K562 (cell line): Measurements from ENCODE around the gene TMEM255A. TPM values are rescaled to one million over a fixed set of nuclear protein-coding genes. Genes with fewer than 3 reads are reported as not detected.

Experiments used
- ATAC-seq: fragments of 200-7000 bp; cut with Tn5 transposase; 3 replicates; pipeline ENCODE4 v1.9.1; 2020; ENCODE audit warnings: moderate library complexity
- BruUV-seq: library from RNA; stranded (reverse); fragments of 400-500 nt; replicated peaks from 2 replicates; lab custom pipeline; 2021; lab: Mats Ljungman, UMichigan
- CTCF ChIA-PET: fragments of 300-600 bp; formaldehyde crosslinking; extraction: SDS; loops from one replicate; lab custom pipeline; 2021; ENCODE audit warnings: low intra/inter-chr PET ratio; lab: Yijun Ruan, JAX
- POLR2A ChIA-PET: fragments of 300-600, 350-650 bp; sonication (Branson Sonifier 250); formaldehyde crosslinking; extraction: SDS; loops from one replicate; lab custom pipeline; 2021; ENCODE audit warnings: antibody characterized with exemption, inconsistent platforms; lab: Yijun Ruan, JAX
- DNase-seq, 4 experiments: peaks; one replicate each; pipeline versions ENCODE4 v3.0.0 to v3.0.0-alpha.2; 2011 to 2018; ENCODE audit warnings: low spot score in 3 of 4, mixed read lengths in 3 of 4; ENCODE audit errors: extremely low read depth in 1 of 4
- FAIRE-seq: peaks from 2 replicates; lab custom pipeline; 2011; peaks lifted over from hg19 to GRCh38; lab: Jason Lieb, UNC
- H2AFZ ChIP-seq: 2 replicates; pipeline ENCODE4 v1.6.0; 2011; ENCODE audit warnings: low read depth, low read length, control low read depth, inconsistent platforms
- H3K27ac ChIP-seq: fragments of 200-600 bp; 3 replicates; pipeline ENCODE4 v1.8.0; 2011; ENCODE audit warnings: low read depth, mild to moderate bottlenecking, control low read depth, inconsistent platforms, low read length, moderate library complexity, mixed read lengths; ENCODE audit errors: extremely low read depth
- H3K27me3 ChIP-seq, 2 experiments: fragments of 300-600 bp in 1 of 2; 2 replicates in 1 of 2; 3 replicates in 1 of 2; pipeline versions ENCODE4 v1.6.0 to v1.8.0; 2011; ENCODE audit warnings: inconsistent platforms in 2 of 2, low read length in 2 of 2, mild to moderate bottlenecking in 1 of 2, mixed read lengths in 1 of 2, moderate library complexity in 1 of 2; ENCODE audit not compliant: control insufficient read depth in 2 of 2, insufficient read depth in 2 of 2
- H3K36me3 ChIP-seq: fragments of 300-600 bp; 3 replicates; pipeline ENCODE4 v1.8.0; 2011; ENCODE audit warnings: mild to moderate bottlenecking, low read length, inconsistent platforms; ENCODE audit not compliant: control insufficient read depth, insufficient read depth
- H3K4me1 ChIP-seq, 2 experiments: fragments of 200-600 bp in 1 of 2; replicated peaks in 1 of 2; 2 replicates in 1 of 2; 3 replicates in 1 of 2; pipeline versions ENCODE4 v1.5.1 to v1.8.0; 2011; ENCODE audit warnings: inconsistent platforms in 2 of 2, low read length in 2 of 2, mild to moderate bottlenecking in 1 of 2, mixed read lengths in 1 of 2, moderate library complexity in 1 of 2; ENCODE audit not compliant: control insufficient read depth in 2 of 2, insufficient read depth in 2 of 2
- H3K4me2 ChIP-seq: 2 replicates; pipeline ENCODE4 v1.6.1; 2011; ENCODE audit warnings: low read length, control low read depth, inconsistent platforms, mixed read lengths; ENCODE audit not compliant: insufficient read depth
- H3K4me3 ChIP-seq: fragments of 200-600 bp; sonication (generic), shearing (Covaris generic); 2 replicates; pipeline ENCODE4 v1.5.1; 2016; ENCODE audit warnings: control low read depth, inconsistent platforms
- H3K79me2 ChIP-seq: fragments of 200-600 bp; 3 replicates; pipeline ENCODE4 v1.8.0; 2011; ENCODE audit warnings: low read length, inconsistent platforms; ENCODE audit not compliant: control insufficient read depth, insufficient read depth
- H3K9ac ChIP-seq, 2 experiments: 2 replicates each; pipeline versions ENCODE4 v1.6.0 to v1.6.1; 2011; ENCODE audit warnings: low read depth in 2 of 2, low read length in 2 of 2, control low read depth in 1 of 2, inconsistent platforms in 1 of 2, mild to moderate bottlenecking in 1 of 2, mixed read lengths in 1 of 2; ENCODE audit not compliant: insufficient read depth in 1 of 2
- H3K9me1 ChIP-seq: one replicate; pipeline ENCODE4 v1.6.0; 2011; ENCODE audit warnings: inconsistent platforms, mild to moderate bottlenecking, low read length, moderate library complexity; ENCODE audit not compliant: control insufficient read depth, insufficient read depth
- H3K9me3 ChIP-seq: replicated peaks from 2 replicates; pipeline ENCODE4 v1.5.1; 2011; ENCODE audit warnings: low read depth, low read length, inconsistent platforms; ENCODE audit not compliant: control insufficient read depth, insufficient read depth
- H4K20me1 ChIP-seq: replicated peaks from 2 replicates; pipeline ENCODE4 v1.6.1; 2011; ENCODE audit warnings: low read length, inconsistent platforms, mixed read lengths; ENCODE audit not compliant: control insufficient read depth, insufficient read depth
- CAMTA2 ChIP-seq: fragments of 250-450 bp; sonication (Bioruptor Pico); conservative IDR thresholded peaks from 2 replicates; pipeline ENCODE4 v1.5.1; 2022
- HNRNPH1 ChIP-seq: fragments of 200-400 bp; formaldehyde crosslinking; optimal IDR thresholded peaks from 2 replicates; pipeline ENCODE3; 2017; ENCODE audit warnings: low read depth, mild to moderate bottlenecking, low read length, moderate library complexity
- SNRNP70 ChIP-seq: fragments of 200-400 bp; formaldehyde crosslinking; optimal IDR thresholded peaks from 2 replicates; pipeline ENCODE3; 2017; ENCODE audit warnings: low read depth, low read length
- ZBTB49 ChIP-seq: sonication (generic); formaldehyde crosslinking; IDR thresholded peaks from 2 replicates; pipeline ENCODE4 v1.8.0; 2022; ENCODE audit warnings: missing genetic modification reagents, mild to moderate bottlenecking, borderline replicate concordance
- WGBS: fragments of 100-300 bp; shearing (Covaris generic); methylation state at CpG from one replicate; pipeline ENCODE4 v1.1.6; 2016; ENCODE audit warnings: low coverage, mixed read lengths; ENCODE audit not compliant: insufficient coverage; ENCODE audit errors: missing lambda C conversion rate; 5-methylcytosine and 5-hydroxymethylcytosine counted together
- in situ Hi-C: fragments of 300-500 bp; cut with MboI; formaldehyde crosslinking; loops from 4 replicates; pipeline ENCODE4 v1.15.0; 2018; ENCODE audit warnings: inconsistent platforms, mixed read lengths
- intact Hi-C: fragments of 100-400 bp; cut with micrococcal nuclease; formaldehyde crosslinking; loops from 2 replicates; pipeline ENCODE4 v1.14.2; 2022
- polyA plus RNA-seq, 8 experiments: library from polyadenylated mRNA; depleted of rRNA in 4 of 8; stranded (reverse) in 5 of 8; unstranded in 3 of 8; fragments of >200 nt; fragmentation: Nextera tagmentation in 2 of 8; fragmentation: Illumina TruSeq in 1 of 8; extraction: Ambion mirVana in 2 of 8; extraction: Trizol in 1 of 8; gene quantifications; 2 replicates each; pipeline versions ENCODE4 v1.2.1 to v1.2.3, GENCODE V29; 2011 to 2014; ENCODE audit warnings: inconsistent platforms in 1 of 8, missing spikeins in 1 of 8
- total RNA-seq, 7 experiments: library from RNA; depleted of rRNA in 6 of 7; stranded (reverse); fragments of >200 nt in 6 of 7; fragmentation: Illumina TruSeq in 2 of 7; extraction: Trizol in 2 of 7; gene quantifications; 2 replicates each; pipeline versions ENCODE4 v1.2.1 to v1.2.3, GENCODE V29; 2011 to 2021; ENCODE audit warnings: low replicate concordance in 1 of 7

The TMEM255A gene
- total and polyA plus RNA-seq, 9 of the 15 experiments (the other 6 are each of a cell fraction or from before 2014, with no cell fraction given): 0.01 TPM; not detected in 8

DNA sequence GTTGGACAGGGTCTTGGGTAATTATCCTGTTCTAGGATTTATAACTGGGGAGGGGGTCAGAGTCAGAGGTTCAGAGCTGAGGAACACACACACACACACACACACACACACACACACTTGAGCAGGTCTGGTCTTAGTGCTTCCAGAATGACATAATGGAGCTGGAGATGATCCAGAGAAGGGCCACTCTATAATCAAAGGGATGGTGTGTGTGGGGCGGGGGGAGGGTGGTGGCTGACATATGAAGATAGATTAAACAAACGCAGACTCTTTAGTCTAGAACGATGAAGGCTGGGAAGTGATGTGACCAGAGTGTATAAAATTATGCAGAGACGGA is 434 bp upstream of the TMEM255A start (continued):
- TF ChIP-seq ZBTB49 (CRISPR knock-in tag): no peak

DNA sequence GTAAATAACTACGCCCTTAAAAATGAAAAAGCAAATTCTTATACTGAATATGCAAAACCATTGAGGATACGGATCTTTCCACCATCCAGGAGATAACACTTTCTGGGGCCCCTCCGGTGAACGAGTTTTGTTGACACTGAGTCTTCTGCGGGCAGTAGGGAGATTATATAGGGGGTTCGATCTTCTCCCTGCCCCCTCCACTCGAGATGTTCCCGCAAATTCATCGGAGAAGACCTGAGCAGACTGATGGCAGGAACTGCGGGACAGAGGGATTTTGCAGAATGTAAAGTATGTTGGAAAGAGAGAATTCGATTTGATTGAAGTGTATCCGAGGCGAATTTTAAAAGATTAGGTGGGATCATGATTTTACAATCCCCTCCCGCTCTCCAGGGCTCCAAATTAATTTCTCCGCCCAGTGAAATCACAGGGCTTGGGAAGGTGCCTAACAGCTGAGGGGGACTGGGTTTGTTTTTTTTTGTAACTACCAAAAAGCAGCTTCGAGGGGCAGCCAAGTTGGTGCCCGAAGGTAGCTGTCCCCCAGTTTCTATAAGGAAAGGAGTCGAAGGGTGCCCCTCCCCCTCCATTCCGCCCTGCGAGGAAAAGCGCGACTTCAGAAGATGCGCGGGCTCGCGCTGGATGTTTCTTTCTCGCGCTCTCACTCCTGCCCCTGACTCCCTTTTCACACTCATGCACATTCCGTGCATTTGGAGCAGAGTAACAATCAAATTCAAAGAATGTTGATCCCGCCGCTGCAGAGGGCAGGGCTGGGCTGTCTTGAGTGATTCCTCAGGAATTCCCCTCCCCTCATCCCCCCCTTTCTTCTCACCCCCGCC is 1.2 kb downstream of the TMEM255A start:
- H3K79me2 ChIP-seq: no peaks in the 10 kb centered on the region
- intact Hi-C loops (no loop called here), in situ Hi-C loops (no loop called here)
- no peak overlapping the region for H3K9ac ChIP-seq
- ATAC-seq (no peak), FAIRE-seq (no peak), DNase-seq (no peak)
- ChIA-PET POLR2A (interaction anchor here (0.6 kb wide), 1 partner anchor 59 kb away, joined by 3 read pairs; no protein-coding TSS in a partner anchor), CTCF (no interaction called here)
- H3K27ac ChIP-seq: no peak overlapping the region
- H3K4me2 ChIP-seq: no peak overlapping the region
- H3K9me3 ChIP-seq: no peaks in the 10 kb centered on the region
- no peak overlapping the region for H3K4me3 ChIP-seq
- TF ChIP-seq CAMTA2 (CRISPR knock-in tag) (no peak), HNRNPH1 (no peak), SNRNP70 (no peak)
- H2AFZ ChIP-seq: no peak overlapping the region
- no peaks in the 10 kb centered on the region for H4K20me1 ChIP-seq
- H3K36me3 ChIP-seq: no peaks in the 10 kb centered on the region
- H3K4me1 ChIP-seq: peaks cover 5 to 7% of the 10 kb centered on the region in 2 experiments; a peak in 4 of 5 replicates
- H3K9me1 ChIP-seq: no peaks in the 10 kb centered on the region
- no TSS peak for BruUV-seq
- no peaks in the 10 kb centered on the region for H3K27me3 ChIP-seq
- 42% methylated on average over 16 of the region's 32 CpGs for WGBS
